Measurements from ENCODE around the gene TRABD2A.

The TRABD2A gene

GRCh38 chr2:84844141-84844540, 36.7 kb downstream of the TRABD2A start:
- DNase-seq (no peak), ATAC-seq (ENCODE audit: insufficient read depth, low read depth) (no peak)
- Histone ChIP-seq H3K27ac (ENCODE audit: low read length) (no peak overlapping the region), H3K27me3 (ENCODE audit: insufficient read depth, low read length, poor library complexity) (peaks cover 3% of the 10 kb centered on the region), H3K4me1 (ENCODE audit: insufficient read depth, low read length) (peaks cover 17% of the 10 kb centered on the region), H3K4me3 (ENCODE audit: low read depth in 1 of 2, low read length in 2 of 2) (no peak overlapping the region), H3K9me3 (ENCODE audit: insufficient read depth, low read length, severe bottlenecking) (no peaks in the 10 kb centered on the region), H3K9ac (ENCODE audit: low read depth, low read length) (no peak overlapping the region), H4K20me1 (ENCODE audit: insufficient read depth, low read length) (no peaks in the 10 kb centered on the region), H3K4me2 (ENCODE audit: insufficient read depth, low read length) (no peak overlapping the region), H3K36me3 (ENCODE audit: insufficient read depth, low read length) (no peaks in the 10 kb centered on the region), H3K79me2 (ENCODE audit: insufficient read depth, low read length) (no peaks in the 10 kb centered on the region), H2AFZ (ENCODE audit: low read depth, low read length) (no peak overlapping the region)
- no peak for TF ChIP-seq CTCF (IDR thresholded peaks at IDR 0.05; ENCODE audit: borderline replicate concordance, extremely low read depth, low read length, poor library complexity, severe bottlenecking)
- no peak for TF ChIP-seq EZH2 (IDR thresholded peaks at IDR 0.05; ENCODE audit: borderline replicate concordance, low read depth, low read length, severe bottlenecking)

DNA sequence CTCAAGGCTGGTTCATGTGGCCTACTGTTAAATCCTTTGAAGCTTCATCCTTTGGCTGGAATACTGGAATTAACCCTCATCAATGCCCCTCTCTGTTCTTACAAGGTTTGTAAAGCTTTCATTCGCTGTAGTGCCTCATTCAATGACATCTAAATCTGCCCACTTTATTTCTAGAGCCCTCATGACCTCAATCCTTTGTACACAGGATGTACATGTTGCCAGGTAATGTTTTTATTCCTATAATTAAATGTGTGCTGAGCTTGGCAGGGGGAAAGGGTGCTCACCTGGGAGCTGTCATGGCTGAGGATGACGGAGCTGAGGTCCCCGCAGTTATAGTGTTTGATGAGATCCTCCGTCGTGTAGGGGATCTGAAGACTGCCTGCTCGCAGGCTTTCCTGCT, 39.3 kb downstream of the TRABD2A start:
- H4K20me1 ChIP-seq (ENCODE audit: insufficient read depth, low read length), result no peaks in the 10 kb centered on the region
- H3K4me3 ChIP-seq (ENCODE audit: low read depth in 1 of 2, low read length in 2 of 2), result no peak overlapping the region
- DNase-seq, result no peak
- no peaks in the 10 kb centered on the region for H3K36me3 ChIP-seq (ENCODE audit: insufficient read depth, low read length)
- H3K27me3 ChIP-seq (ENCODE audit: insufficient read depth, low read length, poor library complexity), result peaks cover 3% of the 10 kb centered on the region
- H3K4me2 ChIP-seq (ENCODE audit: insufficient read depth, low read length), result no peak overlapping the region
- H3K79me2 ChIP-seq (ENCODE audit: insufficient read depth, low read length), result no peaks in the 10 kb centered on the region
- H3K4me1 ChIP-seq (ENCODE audit: insufficient read depth, low read length), result peaks cover 14% of the 10 kb centered on the region
- no peak overlapping the region for H3K9ac ChIP-seq (ENCODE audit: low read depth, low read length)
- H3K9me3 ChIP-seq (ENCODE audit: insufficient read depth, low read length, severe bottlenecking), result no peaks in the 10 kb centered on the region
- TF ChIP-seq CTCF (IDR thresholded peaks at IDR 0.05; ENCODE audit: borderline replicate concordance, extremely low read depth, low read length, poor library complexity, severe bottlenecking), result no peak
- no peak for TF ChIP-seq EZH2 (IDR thresholded peaks at IDR 0.05; ENCODE audit: borderline replicate concordance, low read depth, low read length, severe bottlenecking)
- no peak for ATAC-seq (ENCODE audit: insufficient read depth, low read depth)
- H3K27ac ChIP-seq (ENCODE audit: low read length), result no peak overlapping the region
- H2AFZ ChIP-seq (ENCODE audit: low read depth, low read length), result no peak overlapping the region

- H3K27ac ChIP-seq (ENCODE audit: low read length), result no peak overlapping the region
These were observed 40.6 kb downstream of the TRABD2A start for GRCh38 chr2:84840306-84840705.

More at GRCh38 chr2:84840306-84840705, 40.6 kb downstream of the TRABD2A start:
- H3K9me3 ChIP-seq (ENCODE audit: insufficient read depth, low read length, severe bottlenecking), result peaks cover 2% of the 10 kb centered on the region
- no peaks in the 10 kb centered on the region for H3K36me3 ChIP-seq (ENCODE audit: insufficient read depth, low read length)
- no peak for DNase-seq
- ATAC-seq (ENCODE audit: insufficient read depth, low read depth), result no peak
- H3K4me3 ChIP-seq (ENCODE audit: low read depth in 1 of 2, low read length in 2 of 2), result no peak overlapping the region
- no peak overlapping the region for H3K9ac ChIP-seq (ENCODE audit: low read depth, low read length)
- TF ChIP-seq CTCF (IDR thresholded peaks at IDR 0.05; ENCODE audit: borderline replicate concordance, extremely low read depth, low read length, poor library complexity, severe bottlenecking), result no peak
- TF ChIP-seq EZH2 (IDR thresholded peaks at IDR 0.05; ENCODE audit: borderline replicate concordance, low read depth, low read length, severe bottlenecking), result no peak
- H2AFZ ChIP-seq (ENCODE audit: low read depth, low read length), result no peak overlapping the region
- H3K79me2 ChIP-seq (ENCODE audit: insufficient read depth, low read length), result no peaks in the 10 kb centered on the region
- no peak overlapping the region for H3K4me2 ChIP-seq (ENCODE audit: insufficient read depth, low read length)
- H3K27me3 ChIP-seq (ENCODE audit: insufficient read depth, low read length, poor library complexity), result peaks cover 3% of the 10 kb centered on the region
- H4K20me1 ChIP-seq (ENCODE audit: insufficient read depth, low read length), result no peaks in the 10 kb centered on the region
- peaks cover under 1% of the 10 kb centered on the region for H3K4me1 ChIP-seq (ENCODE audit: insufficient read depth, low read length)

Data from DND-41 (cell line).